H1 (cell line): ENCODE results near the gene MIA3. TPM values are rescaled to one million over a fixed set of nuclear protein-coding genes. Genes with fewer than 3 reads are reported as not detected.

Experiments
- CTCF ChIA-PET: fragments of 300-600 bp; sonication (Branson Sonifier 250); formaldehyde crosslinking; loops from one replicate; lab custom pipeline; 2021; ENCODE audit not compliant: partially characterized antibody; lab: Charles Lee
- POLR2A ChIA-PET: fragments of 300-600 bp; sonication (Branson Sonifier 250); formaldehyde crosslinking; loops from one replicate; lab custom pipeline; 2021; ENCODE audit warnings: inconsistent platforms; ENCODE audit not compliant: partially characterized antibody; lab: Charles Lee
- DNase-seq, 2 experiments: peaks; one replicate each; pipeline versions ENCODE4 v3.0.0 to v3.0.0-alpha.2; 2010 to 2022; ENCODE audit warnings: low spot score in 2 of 2, low read depth in 1 of 2, mixed read lengths in 1 of 2
- FAIRE-seq: peaks from 2 replicates; lab custom pipeline; 2011; peaks lifted over from hg19 to GRCh38; lab: Jason Lieb, UNC
- H2AFZ ChIP-seq: 2 replicates; pipeline ENCODE4 v1.8.1; 2012; ENCODE audit warnings: low read length, inconsistent platforms
- H2AK5ac ChIP-seq: 2 replicates; pipeline ENCODE4 v1.6.1; 2013; ENCODE audit warnings: low read depth, low read length
- H2BK120ac ChIP-seq: replicated peaks from 2 replicates; pipeline ENCODE3; 2013; ENCODE audit warnings: low read depth, low read length, inconsistent platforms
- H2BK12ac ChIP-seq: 2 replicates; pipeline ENCODE4 v1.6.1; 2013; ENCODE audit warnings: low read depth, low read length
- H2BK15ac ChIP-seq: 2 replicates; pipeline ENCODE4 v1.6.1; 2013; ENCODE audit warnings: low read length
- H2BK20ac ChIP-seq: 2 replicates; pipeline ENCODE4 v1.6.1; 2013; ENCODE audit warnings: low read length
- H2BK5ac ChIP-seq: 2 replicates; pipeline ENCODE4 v1.6.1; 2013; ENCODE audit warnings: low read depth, low read length
- H3K14ac ChIP-seq: 2 replicates; pipeline ENCODE4 v1.6.1; 2013; ENCODE audit warnings: inconsistent platforms; ENCODE audit not compliant: insufficient read length
- H3K18ac ChIP-seq: 2 replicates; pipeline ENCODE4 v1.6.1; 2013; ENCODE audit warnings: low read length; ENCODE audit errors: extremely low read depth
- H3K23ac ChIP-seq: 2 replicates; pipeline ENCODE4 v1.6.1; 2013; ENCODE audit warnings: inconsistent platforms; ENCODE audit not compliant: insufficient read length
- H3K23me2 ChIP-seq: 2 replicates; pipeline ENCODE4 v1.6.1; 2013; ENCODE audit warnings: low read depth, low read length
- H3K27ac ChIP-seq: 2 replicates; pipeline ENCODE4 v1.6.1; 2011; ENCODE audit warnings: low read depth, low read length, inconsistent platforms
- H3K27me3 ChIP-seq, 4 experiments: replicated peaks in 1 of 4; 1 replicate in 1 of 4; 2 replicates in 3 of 4; pipeline versions ENCODE4 v1.6.1 to v1.8.1; 2011 to 2013; ENCODE audit warnings: low read length in 3 of 4, mild to moderate bottlenecking in 3 of 4, inconsistent platforms in 2 of 4, mixed read lengths in 2 of 4, moderate library complexity in 1 of 4; ENCODE audit not compliant: control insufficient read depth in 3 of 4, insufficient read depth in 3 of 4; ENCODE audit errors: extremely low read depth in 1 of 4
- H3K36me3 ChIP-seq, 4 experiments: 2 replicates each; pipeline versions ENCODE4 v1.6.1 to v1.8.1; 2011 to 2013; ENCODE audit warnings: mild to moderate bottlenecking in 4 of 4, low read length in 3 of 4, moderate library complexity in 2 of 4, control low read depth in 1 of 4, inconsistent platforms in 1 of 4; ENCODE audit not compliant: insufficient read depth in 4 of 4, control insufficient read depth in 2 of 4
- H3K4ac ChIP-seq: replicated peaks from 2 replicates; pipeline ENCODE3; 2013; ENCODE audit warnings: low read length, low read depth, mixed read lengths, inconsistent platforms; ENCODE audit not compliant: insufficient read length
- H3K4me1 ChIP-seq, 4 experiments: replicated peaks in 1 of 4; 1 replicate in 1 of 4; 2 replicates in 3 of 4; pipeline versions ENCODE4 v1.6.1 to v1.8.1; 2011 to 2013; ENCODE audit warnings: low read length in 3 of 4, inconsistent platforms in 2 of 4, mixed read lengths in 1 of 4; ENCODE audit not compliant: insufficient read depth in 4 of 4, control insufficient read depth in 3 of 4
- H3K4me2 ChIP-seq, 2 experiments: 2 replicates each; pipeline versions ENCODE4 v1.6.1 to v1.8.1; 2011 to 2013; ENCODE audit warnings: low read depth in 2 of 2, low read length in 2 of 2, control low read depth in 1 of 2, inconsistent platforms in 1 of 2, mild to moderate bottlenecking in 1 of 2; ENCODE audit not compliant: insufficient read depth in 1 of 2
- H3K4me3 ChIP-seq, 4 experiments: fragments of 200-600, 300-600 bp in 1 of 4; sonication (generic), shearing (Covaris generic), sonication (Bioruptor Twin) in 1 of 4; 2 replicates each; pipeline versions ENCODE4 v1.5.1 to v1.8.1; 2011 to 2016; ENCODE audit warnings: low read length in 4 of 4, low read depth in 3 of 4, control low read depth in 2 of 4, inconsistent platforms in 2 of 4, mild to moderate bottlenecking in 2 of 4, mixed read lengths in 1 of 4, moderate library complexity in 1 of 4; ENCODE audit not compliant: insufficient read depth in 2 of 4; ENCODE audit errors: extremely low read depth in 1 of 4
- H3K56ac ChIP-seq: replicated peaks from 2 replicates; pipeline ENCODE3; 2013; ENCODE audit warnings: low read depth, mild to moderate bottlenecking, mixed read lengths, low read length, inconsistent platforms; ENCODE audit not compliant: insufficient read length
- H3K79me1 ChIP-seq: 2 replicates; pipeline ENCODE4 v1.6.1; 2013; ENCODE audit warnings: low read depth, low read length, control low read depth
- H3K79me2 ChIP-seq, 2 experiments: 2 replicates each; pipeline versions ENCODE4 v1.6.1 to v1.8.1; 2012 to 2013; ENCODE audit warnings: low read length in 2 of 2, mild to moderate bottlenecking in 2 of 2, inconsistent platforms in 1 of 2; ENCODE audit not compliant: insufficient read depth in 2 of 2, control insufficient read depth in 1 of 2
- H3K9ac ChIP-seq, 4 experiments: replicated peaks in 1 of 4; 1 replicate in 1 of 4; 2 replicates in 3 of 4; pipeline versions ENCODE4 v1.6.1 to v1.8.1; 2011 to 2013; ENCODE audit warnings: low read depth in 3 of 4, low read length in 3 of 4, control low read depth in 2 of 4, mild to moderate bottlenecking in 2 of 4, moderate library complexity in 2 of 4, inconsistent platforms in 1 of 4; ENCODE audit errors: extremely low read depth in 1 of 4
- H3K9me3 ChIP-seq, 2 experiments: 2 replicates each; pipeline versions ENCODE4 v1.6.1 to v1.8.1; 2012 to 2013; ENCODE audit warnings: mild to moderate bottlenecking in 2 of 2, moderate library complexity in 2 of 2, control low read depth in 1 of 2, inconsistent platforms in 1 of 2, low read depth in 1 of 2, low read length in 1 of 2, mixed read lengths in 1 of 2; ENCODE audit not compliant: insufficient read depth in 2 of 2
- H4K20me1 ChIP-seq, 2 experiments: replicated peaks in 1 of 2; 2 replicates each; pipeline versions ENCODE3 to v1.8.1; 2011 to 2013; ENCODE audit warnings: inconsistent platforms in 2 of 2, low read length in 2 of 2, mild to moderate bottlenecking in 1 of 2; ENCODE audit not compliant: insufficient read depth in 2 of 2, control insufficient read depth in 1 of 2
- H4K5ac ChIP-seq: 2 replicates; pipeline ENCODE4 v1.6.1; 2013; ENCODE audit warnings: low read length, low read depth, mixed read lengths, inconsistent platforms; ENCODE audit not compliant: insufficient read length
- H4K8ac ChIP-seq: 2 replicates; pipeline ENCODE4 v1.8.0; 2013; ENCODE audit warnings: mild to moderate bottlenecking, moderate library complexity, low read length, inconsistent platforms; ENCODE audit not compliant: insufficient read depth; ENCODE audit errors: extremely low read depth
- H4K91ac ChIP-seq: replicated peaks from 2 replicates; pipeline ENCODE3; 2013; ENCODE audit warnings: low read length, mixed read lengths, inconsistent platforms; ENCODE audit not compliant: insufficient read length
- CTBP2 ChIP-seq: IDR thresholded peaks from 2 replicates; pipeline ENCODE4 v1.7.0; 2011; ENCODE audit warnings: borderline replicate concordance, mild to moderate bottlenecking, moderate library complexity, mixed read lengths, low read length; ENCODE audit not compliant: insufficient read depth, insufficient read length
- EP300 ChIP-seq, 2 experiments: IDR thresholded peaks; 1 replicate in 1 of 2; 2 replicates in 1 of 2; pipeline ENCODE4 v1.6.1; 2011 to 2012; ENCODE audit warnings: low read depth in 2 of 2, low read length in 2 of 2, mild to moderate bottlenecking in 2 of 2, borderline replicate concordance in 1 of 2, inconsistent platforms in 1 of 2, moderate library complexity in 1 of 2
- FOSL1 ChIP-seq: IDR thresholded peaks from 2 replicates; pipeline ENCODE4 v1.6.1; 2011; ENCODE audit warnings: mild to moderate bottlenecking, low read depth, low read length, moderate library complexity; ENCODE audit not compliant: insufficient read depth
- PHF8 ChIP-seq: fragments of 200-600 bp; sonication (generic); conservative IDR thresholded peaks from 2 replicates; pipeline ENCODE4 v1.7.1; 2012; ENCODE audit warnings: low read depth, mild to moderate bottlenecking, inconsistent platforms, low read length, moderate library complexity
- SIX5 ChIP-seq: IDR thresholded peaks from 2 replicates; pipeline ENCODE4 v1.6.1; 2011; ENCODE audit warnings: mild to moderate bottlenecking, low read depth, low read length
- WGBS, 2 experiments: shearing (Covaris generic) in 1 of 2; methylation state at CpG; one replicate each; pipeline versions ENCODE4 v1.1.6 to v1.1.7; 2013 to 2015; ENCODE audit warnings: low lambda C conversion rate in 2 of 2, mixed read lengths in 2 of 2, inconsistent platforms in 1 of 2, low coverage in 1 of 2, missing lambda C conversion rate in 1 of 2; ENCODE audit not compliant: insufficient replicate concordance in 2 of 2, insufficient coverage in 1 of 2, insufficient read length in 1 of 2; ENCODE audit errors: extremely low coverage in 1 of 2, missing lambda C conversion rate in 1 of 2; 5-methylcytosine and 5-hydroxymethylcytosine counted together
- polyA plus RNA-seq, 7 experiments: library from polyadenylated mRNA; depleted of rRNA in 3 of 7; stranded (reverse) in 5 of 7; unstranded in 2 of 7; fragments of >200 nt in 5 of 7; fragments of 200-250 nt in 2 of 7; gene quantifications; 1 replicate in 5 of 7; 2 replicates in 1 of 7; 4 replicates in 1 of 7; pipeline versions ENCODE4 v1.2.1 to v1.2.3, GENCODE V29; 2011 to 2013; ENCODE audit warnings: missing spikeins in 2 of 7, mixed read lengths in 2 of 7
- total RNA-seq: library from RNA; stranded (reverse); fragmentation: NEBNext Ultra II Directional; extraction: Animal tissue kit (Norgen Biotek cat#: 25700); gene quantifications from 2 replicates; pipeline ENCODE4 v1.2.1, GENCODE V29; 2021

Gene MIA3
- total and polyA plus RNA-seq, 2 of the 8 experiments (the other 6 are each of a cell fraction or from before 2014, with no cell fraction given) = 69.0 to 105 TPM

- FAIRE-seq = no peak
- TF ChIP-seq EP300 (IDR thresholded peaks at IDR 0.05; ENCODE audit: borderline replicate concordance in 1 of 2, low read depth in 2 of 2, low read length in 2 of 2) (no peak), FOSL1 (no peak), CTBP2 (no peak), SIX5 (no peak), PHF8 (no peak)
These were observed 73.1 kb downstream of the MIA3 start for GRCh38 chr1:222691016-222691415.

More at GRCh38 chr1:222691016-222691415, 73.1 kb downstream of the MIA3 start:
- H3K36me3 ChIP-seq = peaks cover 3 to 9% (median 7%) of the 10 kb centered on the region in 4 experiments; a peak in 6 of 8 replicates
- H4K5ac ChIP-seq = no peak overlapping the region
- H3K79me2 ChIP-seq = no peaks in the 10 kb centered on the region
- H2BK20ac ChIP-seq = no peak overlapping the region
- H3K4me3 ChIP-seq = no peak overlapping the region
- H3K79me1 ChIP-seq = no peaks in the 10 kb centered on the region
- CTCF ChIA-PET = interaction anchor here (2.7 kb wide), 1 partner anchor 11 kb away, joined by 8 read pairs; no protein-coding TSS in a partner anchor
- no peak overlapping the region for H3K27ac ChIP-seq
- no peaks in the 10 kb centered on the region for H3K23me2 ChIP-seq
- H2AFZ ChIP-seq = no peak overlapping the region
- H2BK5ac ChIP-seq = no peak overlapping the region
- no peaks in the 10 kb centered on the region for H3K4me1 ChIP-seq
- no peak overlapping the region for H2AK5ac ChIP-seq
- no peak overlapping the region for H2BK12ac ChIP-seq
- H3K56ac ChIP-seq = no peak overlapping the region
- H3K4ac ChIP-seq = no peak overlapping the region
- no peak overlapping the region for H4K8ac ChIP-seq
- no peaks in the 10 kb centered on the region for H3K27me3 ChIP-seq
- H3K14ac ChIP-seq = no peak overlapping the region
- H3K23ac ChIP-seq = no peak overlapping the region
- H2BK120ac ChIP-seq = no peak overlapping the region
- H3K18ac ChIP-seq = no peak overlapping the region
- no peak for DNase-seq
- POLR2A ChIA-PET = no interaction called here
- H3K4me2 ChIP-seq = no peak overlapping the region
- H3K9ac ChIP-seq = no peak overlapping the region
- H4K91ac ChIP-seq = no peak overlapping the region
- WGBS, 2 experiments = 93% methylated on average over 1 of the region's 1 CpG; no CpG with 5 or more reads in 1 of the 2 experiments
- no peak overlapping the region for H2BK15ac ChIP-seq
- H4K20me1 ChIP-seq = no peaks in the 10 kb centered on the region
- no peaks in the 10 kb centered on the region for H3K9me3 ChIP-seq
